Activated T-cell treated with anti-CD3 and anti-CD28 coated beads for 24 hours (primary cell): Measurements from ENCODE around the gene MFNG.

Experiments
- DNase-seq: peaks from one replicate; pipeline ENCODE4 v3.0.0-alpha.2; 2020; ENCODE audit warnings: low read depth

MFNG gene

GRCh38 chr22:37493979-37494378 is 7.8 kb upstream of the MFNG start:
- no peak for DNase-seq

- peak; percentile 39 for DNase-seq
Observed at GRCh38 chr22:37492428-37493344, 6.5 kb upstream of the MFNG start.

GRCh38 chr22:37491559-37492427 is 5.6 kb upstream of the MFNG start:
- DNase-seq, result no peak

- no peak for DNase-seq
Observed at GRCh38 chr22:37491106-37491505, 4.9 kb upstream of the MFNG start.

- no peak for DNase-seq
Observed at GRCh38 chr22:37489983-37490382, 3.8 kb upstream of the MFNG start.

GRCh38 chr22:37488337-37489135 is 2.4 kb upstream of the MFNG start:
- DNase-seq, result no peak

- DNase-seq, result no peak
Observed at GRCh38 chr22:37487571-37487970, 1.4 kb upstream of the MFNG start.

- no peak for DNase-seq
Observed at GRCh38 chr22:37487129-37487528, 945 bp upstream of the MFNG start.

- DNase-seq, result peak; percentile 9
Observed at GRCh38 chr22:37485395-37486223, 575 bp downstream of the MFNG start.

GRCh38 chr22:37484480-37485394 is 1.4 kb downstream of the MFNG start:
- peak; percentile 76 for DNase-seq

- DNase-seq, result no peak
Observed at GRCh38 chr22:37483050-37483449, 3.1 kb downstream of the MFNG start.

- DNase-seq, result no peak
Observed at GRCh38 chr22:37482244-37482643, 3.9 kb downstream of the MFNG start.

- DNase-seq, result no peak
Observed at GRCh38 chr22:37481347-37481907, 4.8 kb downstream of the MFNG start.

GRCh38 chr22:37480387-37481346 is 5.5 kb downstream of the MFNG start:
- no peak for DNase-seq

GRCh38 chr22:37479196-37479595 is 7.0 kb downstream of the MFNG start:
- no peak for DNase-seq

- DNase-seq, result no peak
Observed at GRCh38 chr22:37476389-37477329, 9.5 kb downstream of the MFNG start.

- DNase-seq, result no peak
Observed at GRCh38 chr22:37474447-37475090, 11.6 kb downstream of the MFNG start.
